ENCODE results near the gene DEUP1. TPM values are rescaled to one million over a fixed set of nuclear protein-coding genes. Genes with fewer than 3 reads are reported as not detected.

Gene DEUP1
- total RNA-seq, 2 donors from 2014 or later = 0.29 TPM; not detected in 1

- H3K27ac ChIP-seq = no peak overlapping the region
- no peak overlapping the region for H3K4me3 ChIP-seq
- no peak for DNase-seq
- H3K36me3 ChIP-seq = no peaks in the 10 kb centered on the region
- no peaks in the 10 kb centered on the region for H3K27me3 ChIP-seq
- H3K4me1 ChIP-seq = peaks cover under 1% of the 10 kb centered on the region
- no peak for TF ChIP-seq CTCF (IDR thresholded peaks at IDR 0.05)
- intact Hi-C loops (cut with DNase I) = no loop called here
- H3K9me3 ChIP-seq = no peaks in the 10 kb centered on the region
- no peak overlapping the region for H3K9ac ChIP-seq (ENCODE audit: low read depth in 2 of 2, low read length in 2 of 2)
Measured at GRCh38 chr11:93487032-93487483, 156.5 kb downstream of the DEUP1 start.

Other genes with a start within 250 kb of the DEUP1 start
- gene SLC36A4, start 132.8 kb upstream of the DEUP1 start, total RNA-seq = 10 to 100 TPM in 1 of 2 donors, 1 to 10 TPM in 1; 9.5 to 15.1 TPM
- 10 to 100 TPM; 47.2 to 73.7 TPM for gene SMCO4, start 212.6 kb downstream of the DEUP1 start, total RNA-seq